GM19467 (cell line): ENCODE measurements around the gene KRT72.

ENCODE experiments used
- ATAC-seq: cut with Tn5 transposase; IDR thresholded peaks from one replicate; pipeline ENCODE4 v1.9.1; 2021; ENCODE audit warnings: mild to moderate bottlenecking, moderate library complexity; ENCODE audit not compliant: unreplicated experiment

The KRT72 gene

DNA sequence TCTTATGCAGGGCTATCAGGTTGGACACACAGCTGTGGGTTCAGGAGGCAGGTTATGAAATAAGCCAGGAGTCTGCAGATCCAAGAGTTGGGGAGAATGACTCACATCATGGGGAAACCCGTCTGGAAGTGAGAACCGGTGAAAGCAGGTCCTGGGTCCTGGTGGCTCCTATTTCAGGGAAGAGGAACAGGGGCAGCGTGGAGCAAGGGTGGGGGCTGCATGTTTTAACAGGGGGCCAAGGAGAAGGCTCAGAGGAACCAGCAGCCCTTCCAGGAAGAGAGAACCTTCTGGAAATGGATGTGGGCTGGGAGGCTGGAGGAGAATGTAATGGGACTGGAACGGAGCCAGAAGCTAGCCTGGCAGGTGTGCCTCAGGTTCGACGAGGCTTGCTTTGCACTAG is 19.8 kb downstream of the KRT72 start:
- ATAC-seq, result no peak

- no peak for ATAC-seq
Observed at GRCh38 chr12:52581066-52581465, 20.2 kb downstream of the KRT72 start.

DNA sequence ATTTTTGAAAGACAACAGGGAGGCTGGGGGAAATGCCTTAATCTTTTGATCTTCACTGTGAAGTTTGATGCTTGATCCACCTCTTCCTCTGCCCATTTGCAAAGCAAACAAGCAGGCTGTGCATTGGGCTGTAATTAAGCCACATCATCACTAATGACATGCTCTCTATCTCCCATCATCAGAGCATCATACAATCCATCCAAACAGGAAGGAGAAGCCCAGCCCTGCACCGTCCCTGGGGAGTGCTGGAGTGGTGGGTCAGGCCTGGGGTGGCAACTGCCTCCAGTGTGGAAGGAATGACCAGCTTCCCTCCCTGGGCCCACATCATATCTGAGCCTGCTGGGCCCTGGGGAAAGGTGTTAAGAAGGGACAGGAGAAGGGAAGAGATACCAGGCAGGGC is 20.8 kb downstream of the KRT72 start:
- no peak for ATAC-seq

GRCh38 chr12:52579468-52580465 is 21.5 kb downstream of the KRT72 start:
- no peak for ATAC-seq

DNA sequence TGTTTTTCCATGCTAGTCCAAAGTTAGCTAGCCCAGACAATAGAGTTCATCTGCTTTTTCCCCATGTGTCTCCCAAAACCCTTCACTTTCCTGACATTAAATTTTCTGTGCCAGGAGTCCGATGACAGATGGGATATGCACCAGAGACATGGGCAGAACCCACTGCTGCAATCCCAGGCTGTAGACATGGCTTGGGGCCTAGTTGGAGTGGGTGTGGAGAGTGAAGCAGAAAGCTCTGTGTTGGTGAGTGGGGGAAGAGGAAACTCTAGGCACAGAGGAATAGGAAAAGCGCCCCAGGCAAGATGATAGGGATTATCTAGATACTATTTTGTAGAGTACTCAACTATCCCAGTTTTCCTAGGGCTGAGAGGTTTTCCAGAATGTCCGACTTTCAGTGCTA is 22.8 kb downstream of the KRT72 start:
- no peak for ATAC-seq

DNA sequence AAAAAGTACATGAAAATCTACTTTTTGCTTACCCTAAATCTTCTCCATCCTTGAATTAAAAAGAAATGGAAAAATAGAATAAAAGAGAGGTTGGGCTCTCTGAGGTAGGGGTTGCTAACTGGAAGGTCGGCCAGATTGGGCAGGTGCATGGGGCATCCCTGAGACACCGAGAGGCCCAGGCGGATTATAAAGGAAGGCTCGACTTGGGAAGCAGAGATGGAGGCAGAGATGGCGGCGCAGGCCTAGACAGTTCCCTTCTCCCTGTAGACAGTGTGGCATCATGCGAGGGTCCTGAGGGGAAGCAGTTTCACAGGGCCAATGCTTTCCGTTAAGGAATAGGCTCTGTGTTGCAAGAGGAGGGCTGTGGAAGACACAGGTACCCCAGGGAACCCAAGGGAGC is 23.9 kb downstream of the KRT72 start:
- no peak for ATAC-seq

- ATAC-seq, result no peak
Observed at GRCh38 chr12:52575948-52576347, 25.3 kb downstream of the KRT72 start.

DNA sequence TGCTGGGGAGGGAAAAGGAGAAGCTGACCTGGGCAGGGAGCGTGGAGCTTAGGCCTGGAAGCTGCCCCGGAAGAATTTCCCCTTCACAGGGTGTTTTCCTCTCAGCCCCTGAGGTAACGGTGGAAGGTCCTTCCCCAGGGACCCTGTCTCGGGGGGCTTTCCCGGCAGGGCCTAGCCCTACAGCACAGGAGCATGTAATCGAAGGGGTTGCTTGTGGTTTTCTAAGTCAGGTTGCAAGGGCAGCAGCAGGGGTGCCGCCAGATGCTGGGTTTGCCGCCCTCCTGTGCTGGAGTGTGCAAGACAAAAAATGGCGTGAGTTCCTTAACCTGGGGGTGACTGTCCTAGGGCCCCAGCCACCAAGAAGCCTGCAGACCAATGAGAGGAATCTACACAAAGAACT is 26.0 kb downstream of the KRT72 start:
- ATAC-seq, result no peak

- ATAC-seq, result no peak
Observed at GRCh38 chr12:52573743-52574142, 27.5 kb downstream of the KRT72 start, which contains the start of gene KRT74. Gene KRT74, minus strand, starts transcription at chr12:52573843. Its CDS starts 66 bp downstream, at chr12:52573777.

DNA sequence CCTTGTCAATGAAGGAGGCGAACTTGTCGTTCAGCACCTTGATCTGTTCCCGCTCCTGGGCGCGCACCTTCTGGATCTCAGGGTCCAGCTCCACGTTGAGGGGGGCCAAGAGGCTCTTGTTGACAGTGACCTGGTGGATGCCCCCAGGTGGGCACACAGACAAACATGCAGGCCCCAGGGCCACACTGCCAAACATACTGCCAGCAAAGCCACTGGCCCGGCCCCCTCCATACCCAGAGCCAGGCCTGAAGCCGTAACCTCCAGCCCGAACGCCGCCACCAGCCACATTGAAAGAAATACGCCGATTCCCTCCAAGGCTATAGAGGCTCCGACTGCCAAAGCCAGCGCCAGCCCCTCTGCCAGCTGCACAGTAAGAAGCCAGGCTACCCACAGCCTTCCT is 28.0 kb downstream of the KRT72 start:
- no peak for ATAC-seq

DNA sequence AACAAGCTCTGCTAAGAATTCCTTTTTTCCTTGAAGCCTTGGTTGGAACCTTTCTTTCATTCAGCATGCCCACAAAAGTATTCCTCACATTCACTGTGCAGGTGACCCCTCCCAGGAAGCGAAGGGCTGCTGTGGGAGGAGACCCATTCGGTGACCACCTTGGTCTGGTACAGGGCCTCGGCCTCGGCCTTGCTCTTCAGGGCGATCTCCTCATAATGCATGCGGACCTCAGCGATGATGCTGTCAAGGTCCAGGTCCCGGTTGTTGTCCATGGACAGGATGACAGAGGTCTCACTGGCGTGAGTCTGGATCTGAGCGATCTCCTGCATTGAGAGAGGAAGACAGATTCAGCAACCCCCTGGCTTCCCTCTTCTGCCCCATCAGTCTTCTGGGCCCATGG is 30.8 kb downstream of the KRT72 start:
- ATAC-seq, result no peak

- no peak for ATAC-seq
Observed at GRCh38 chr12:52568111-52568510, 33.2 kb downstream of the KRT72 start.

- no peak for ATAC-seq
Observed at GRCh38 chr12:52566847-52567291, 34.4 kb downstream of the KRT72 start.

GRCh38 chr12:52564582-52564981 is 36.7 kb downstream of the KRT72 start:
- no peak for ATAC-seq

GRCh38 chr12:52561880-52562449 is 39.3 kb downstream of the KRT72 start:
- no peak for ATAC-seq

DNA sequence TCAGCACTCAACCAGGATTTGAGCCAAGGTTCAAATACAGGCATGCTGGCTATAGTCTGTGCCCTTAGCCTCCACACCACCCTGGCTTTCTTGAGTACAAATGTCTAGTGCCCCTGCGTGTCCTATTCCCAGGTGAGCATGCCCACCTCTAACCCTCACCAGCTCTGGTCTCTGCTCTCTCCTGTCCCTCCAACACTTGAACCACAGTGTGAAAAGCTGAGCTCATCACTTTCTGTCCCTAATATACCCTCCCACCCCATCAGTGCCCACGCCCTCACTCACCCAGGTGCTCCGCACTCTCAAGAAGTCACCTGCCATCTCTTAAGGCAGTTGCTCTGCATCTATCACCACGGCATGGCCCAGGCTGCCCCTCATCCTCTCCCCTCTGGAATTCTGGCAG is 41.3 kb downstream of the KRT72 start:
- no peak for ATAC-seq

DNA sequence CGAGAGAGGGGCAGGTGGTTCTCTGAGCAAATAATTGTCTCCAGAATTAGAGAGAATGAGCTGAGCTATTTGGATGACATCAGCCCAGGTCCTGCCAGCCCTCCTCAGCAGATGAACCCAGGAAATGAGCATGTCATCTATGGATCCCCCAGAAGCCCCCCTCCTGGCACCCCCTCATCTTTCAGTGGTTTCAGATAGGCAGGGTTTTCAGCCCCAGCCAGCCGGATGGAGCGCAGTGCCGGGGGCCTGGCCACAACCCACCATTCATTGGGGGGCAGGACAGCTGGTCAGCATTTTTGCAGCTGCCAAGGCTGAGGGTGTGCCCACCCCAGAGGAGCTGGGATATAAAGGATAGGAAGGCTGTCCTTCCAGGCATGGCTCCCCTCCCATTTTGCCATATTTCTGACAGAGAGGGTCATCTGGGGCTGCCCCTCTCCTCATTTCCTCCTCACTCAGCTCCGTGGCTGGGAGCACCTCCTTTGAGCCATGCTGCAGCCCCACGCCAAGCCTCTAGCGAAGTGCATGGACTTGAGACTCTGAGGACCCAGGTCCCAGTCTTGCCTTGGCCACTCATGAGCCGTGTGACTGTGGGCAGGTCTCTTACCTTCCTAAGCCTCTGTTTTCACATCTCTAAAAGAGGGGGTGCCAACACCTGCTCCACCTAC is 42.4 kb downstream of the KRT72 start:
- no peak for ATAC-seq

DNA sequence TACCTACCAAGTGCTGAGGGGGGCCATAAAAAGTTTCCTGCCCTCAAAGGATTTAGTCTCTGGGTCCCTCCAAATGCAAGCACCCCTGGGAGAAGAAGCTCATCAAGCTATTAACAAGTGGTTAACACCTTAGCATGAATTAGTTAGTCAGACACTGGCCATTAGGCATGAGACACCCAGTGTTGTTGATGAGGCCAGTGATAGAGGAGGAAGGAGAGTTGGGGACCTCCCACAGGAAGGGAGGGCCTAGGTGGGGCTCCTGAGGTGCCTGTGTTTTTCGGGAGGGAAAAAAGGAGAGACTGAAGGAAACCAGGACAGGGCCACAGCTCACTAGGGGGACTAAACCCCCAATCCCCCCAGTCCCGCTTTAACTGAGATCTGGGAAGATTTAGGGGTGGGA is 43.8 kb downstream of the KRT72 start:
- no peak for ATAC-seq

DNA sequence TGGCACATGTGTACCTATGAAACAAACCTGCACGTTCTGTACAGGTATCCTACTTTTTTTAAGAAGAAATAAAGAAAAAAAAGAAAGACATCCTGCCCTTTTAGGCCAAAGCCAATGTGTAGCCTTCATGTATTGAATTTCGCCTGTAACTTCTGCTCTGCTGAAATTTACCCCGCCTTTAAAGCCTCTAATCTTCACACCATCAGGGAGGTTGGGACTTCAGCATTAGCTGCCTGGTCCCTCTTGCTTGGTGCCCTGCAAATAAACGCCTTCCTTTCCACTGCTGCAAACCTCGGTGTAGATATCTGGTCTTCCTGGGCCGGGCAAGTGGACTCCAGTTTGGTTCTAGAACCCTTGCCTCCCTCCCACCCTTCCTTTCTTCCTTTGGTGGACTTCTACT is 45.7 kb downstream of the KRT72 start:
- ATAC-seq, result no peak

DNA sequence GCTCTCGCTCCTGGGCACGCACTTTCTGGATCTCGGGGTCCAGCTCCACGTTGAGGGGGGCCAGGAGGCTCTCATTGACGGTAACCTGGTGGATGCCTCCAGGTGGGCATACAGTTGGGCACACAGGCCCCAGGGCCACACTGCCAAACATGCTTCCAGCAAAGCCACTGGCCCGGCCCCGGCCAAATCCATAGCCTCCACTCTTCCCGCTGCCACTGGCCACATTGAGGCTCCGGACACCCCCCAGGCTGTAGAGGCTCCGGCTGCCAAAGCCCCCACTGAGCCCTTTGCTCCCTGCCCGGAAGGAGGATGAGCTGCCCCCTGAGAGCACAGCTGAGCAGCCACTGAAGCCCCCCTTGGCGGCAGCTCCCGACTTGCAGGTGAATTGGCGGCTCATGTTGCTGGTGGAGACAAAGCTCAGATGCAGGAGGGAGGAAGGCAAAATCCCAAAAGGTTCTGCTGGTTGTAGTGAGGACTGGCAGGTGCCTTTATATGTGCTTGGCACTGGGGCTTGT is 48.5 kb downstream of the KRT72 start, which contains the start of gene KRT71:
Gene KRT71 (minus strand): TSS at position 465 of the 515 bp plus-strand sequence. CDS start 68 bp downstream, at position 397.
- ATAC-seq, result no peak

GRCh38 chr12:52552055-52552454 is 49.2 kb downstream of the KRT72 start:
- ATAC-seq, result no peak
